Umbilical cord (tissue), 2 donors: Measurements from ENCODE around the gene ARF1. TPM values are rescaled to one million over a fixed set of nuclear protein-coding genes. Genes with fewer than 3 reads are reported as not detected.

ENCODE experiments used
- DNase-seq: peaks from one replicate; pipeline ENCODE4 v3.0.0-alpha.2; 2015; ENCODE audit warnings: low spot score
- total RNA-seq: library from RNA; depleted of rRNA; stranded (reverse); fragments of >200 nt; gene quantifications from one replicate; pipeline ENCODE4 v1.2.3, GENCODE V29; 2014; ENCODE audit warnings: low replicate concordance; ENCODE audit not compliant: insufficient read depth

Gene ARF1
- total RNA-seq, 1 donor from 2014 or later, result 159 TPM

- DNase-seq, result no peak
These were observed 33.7 kb upstream of the ARF1 start for GRCh38 chr1:228048659-228049298.

- DNase-seq, result no peak
These were observed 31.8 kb upstream of the ARF1 start for GRCh38 chr1:228050571-228051231.

GRCh38 chr1:228058172-228058948, 24.1 kb upstream of the ARF1 start:
- no peak for DNase-seq

GRCh38 chr1:228058949-228059633, 23.4 kb upstream of the ARF1 start:
- no peak for DNase-seq

GRCh38 chr1:228059634-228060457, 22.7 kb upstream of the ARF1 start:
- peak; percentile 32 for DNase-seq

- peak; percentile 25 for DNase-seq
These were observed 21.9 kb upstream of the ARF1 start for GRCh38 chr1:228060458-228061190.

GRCh38 chr1:228061411-228062084, 21.0 kb upstream of the ARF1 start:
- DNase-seq, result no peak

GRCh38 chr1:228062085-228062791, 20.3 kb upstream of the ARF1 start:
- no peak for DNase-seq

- DNase-seq, result no peak
These were observed 19.7 kb upstream of the ARF1 start for GRCh38 chr1:228062812-228063211.

GRCh38 chr1:228063251-228064191, 19.0 kb upstream of the ARF1 start:
- no peak for DNase-seq

GRCh38 chr1:228064296-228064695, 18.2 kb upstream of the ARF1 start:
- DNase-seq, result no peak

- DNase-seq, result no peak
These were observed 17.6 kb upstream of the ARF1 start for GRCh38 chr1:228064741-228065542.

- no peak for DNase-seq
These were observed 16.8 kb upstream of the ARF1 start for GRCh38 chr1:228065543-228066347.

- DNase-seq, result no peak
These were observed 16.1 kb upstream of the ARF1 start for GRCh38 chr1:228066416-228066815.

GRCh38 chr1:228066891-228067654, 15.4 kb upstream of the ARF1 start:
- no peak for DNase-seq

GRCh38 chr1:228068359-228068758, 14.1 kb upstream of the ARF1 start:
- no peak for DNase-seq
